Trophoblast cell (in vitro differentiated cells and primary cell): ENCODE results near the gene YIPF4.

Experiments used
- DNase-seq, 2 donors: peaks; one replicate each; pipeline ENCODE4 v3.0.0-alpha.2; 2016
- H2AFZ ChIP-seq: 2 replicates; pipeline ENCODE4 v1.6.1; 2013; ENCODE audit warnings: low read length, moderate library complexity, mild to moderate bottlenecking; ENCODE audit not compliant: insufficient read depth, poor library complexity
- H2AK5ac ChIP-seq: 2 replicates; pipeline ENCODE4 v1.6.1; 2013; ENCODE audit warnings: mild to moderate bottlenecking, low read length
- H2BK120ac ChIP-seq: 2 replicates; pipeline ENCODE4 v1.6.1; 2013; ENCODE audit warnings: low read length, mild to moderate bottlenecking, moderate library complexity; ENCODE audit not compliant: insufficient read depth, poor library complexity
- H2BK12ac ChIP-seq: 2 replicates; pipeline ENCODE4 v1.6.1; 2013; ENCODE audit warnings: mild to moderate bottlenecking, low read length, moderate library complexity
- H2BK5ac ChIP-seq: 2 replicates; pipeline ENCODE4 v1.6.1; 2013; ENCODE audit warnings: low read length, low read depth, moderate library complexity, mild to moderate bottlenecking; ENCODE audit not compliant: poor library complexity
- H3K14ac ChIP-seq: 2 replicates; pipeline ENCODE4 v1.6.1; 2013; ENCODE audit warnings: mild to moderate bottlenecking, low read length
- H3K18ac ChIP-seq: 2 replicates; pipeline ENCODE4 v1.6.1; 2013; ENCODE audit warnings: mild to moderate bottlenecking, low read length
- H3K23ac ChIP-seq: 2 replicates; pipeline ENCODE4 v1.6.1; 2013; ENCODE audit warnings: low read length
- H3K27ac ChIP-seq: 2 replicates; pipeline ENCODE4 v1.5.1; 2013; ENCODE audit warnings: low read depth, mild to moderate bottlenecking, inconsistent platforms, low read length, moderate library complexity
- H3K27me3 ChIP-seq: 2 replicates; pipeline ENCODE4 v1.6.1; 2013; ENCODE audit warnings: inconsistent platforms, mild to moderate bottlenecking, low read length, moderate library complexity; ENCODE audit not compliant: insufficient read depth
- H3K36me3 ChIP-seq, 2 experiments: 1 replicate in 1 of 2; 2 replicates in 1 of 2; pipeline ENCODE4 v1.6.1; 2013; ENCODE audit warnings: low read length in 2 of 2, mild to moderate bottlenecking in 2 of 2, moderate library complexity in 1 of 2; ENCODE audit not compliant: insufficient read depth in 2 of 2, control insufficient read depth in 1 of 2
- H3K4ac ChIP-seq: 2 replicates; pipeline ENCODE4 v1.6.1; 2013; ENCODE audit warnings: low read depth, mild to moderate bottlenecking, low read length, moderate library complexity
- H3K4me1 ChIP-seq, 2 experiments: 1 replicate in 1 of 2; 2 replicates in 1 of 2; pipeline ENCODE4 v1.6.1; 2013; ENCODE audit warnings: low read length in 2 of 2, mild to moderate bottlenecking in 2 of 2, moderate library complexity in 1 of 2; ENCODE audit not compliant: insufficient read depth in 2 of 2, control insufficient read depth in 1 of 2
- H3K4me2 ChIP-seq: 2 replicates; pipeline ENCODE4 v1.6.1; 2013; ENCODE audit warnings: inconsistent platforms, mild to moderate bottlenecking, low read length, moderate library complexity
- H3K4me3 ChIP-seq: 2 replicates; pipeline ENCODE4 v1.5.1; 2013; ENCODE audit warnings: mild to moderate bottlenecking, low read depth, low read length, inconsistent platforms
- H3K79me1 ChIP-seq: one replicate; pipeline ENCODE4 v1.6.1; 2013; ENCODE audit warnings: low read length
- H3K79me2 ChIP-seq: 2 replicates; pipeline ENCODE4 v1.6.1; 2013; ENCODE audit warnings: low read length, mild to moderate bottlenecking; ENCODE audit not compliant: control insufficient read depth, insufficient read depth, poor library complexity
- H3K9ac ChIP-seq: 2 replicates; pipeline ENCODE4 v1.6.1; 2013; ENCODE audit warnings: mild to moderate bottlenecking, low read length
- H3K9me3 ChIP-seq: 2 replicates; pipeline ENCODE4 v1.6.1; 2013; ENCODE audit warnings: low read depth, mild to moderate bottlenecking, control low read depth, inconsistent platforms, low read length; ENCODE audit not compliant: insufficient read depth
- H4K12ac ChIP-seq: 2 replicates; pipeline ENCODE4 v1.6.1; 2013; ENCODE audit warnings: low read depth, mild to moderate bottlenecking, low read length, moderate library complexity
- H4K8ac ChIP-seq: 2 replicates; pipeline ENCODE4 v1.6.1; 2013; ENCODE audit warnings: low read depth, mild to moderate bottlenecking, low read length, moderate library complexity
- H4K91ac ChIP-seq: one replicate; pipeline ENCODE4 v1.6.1; 2013; ENCODE audit warnings: low read depth, mild to moderate bottlenecking, low read length, moderate library complexity
- WGBS: extraction: QIAGEN DNeasy Blood & Tissue Kit; methylation state at CpG from one replicate; pipeline ENCODE4 v1.1.7; 2013; ENCODE audit warnings: missing lambda C conversion rate; ENCODE audit not compliant: insufficient read length, insufficient coverage; ENCODE audit errors: extremely low coverage; 5-methylcytosine and 5-hydroxymethylcytosine counted together

YIPF4 gene

GRCh38 chr2:32246911-32247310 is 30.8 kb upstream of the YIPF4 start:
- H4K91ac ChIP-seq: no peak overlapping the region
- no peak overlapping the region for H3K23ac ChIP-seq
- H2BK12ac ChIP-seq: no peak overlapping the region
- no peak overlapping the region for H2AFZ ChIP-seq
- H3K27ac ChIP-seq: no peak overlapping the region
- H3K79me1 ChIP-seq: no peaks in the 10 kb centered on the region
- no peak overlapping the region for H2BK120ac ChIP-seq
- no peak overlapping the region for H3K4me3 ChIP-seq
- H3K27me3 ChIP-seq: no peaks in the 10 kb centered on the region
- no peak overlapping the region for H3K14ac ChIP-seq
- no peak overlapping the region for H3K4me2 ChIP-seq
- no peak overlapping the region for H3K9ac ChIP-seq
- no peaks in the 10 kb centered on the region for H3K79me2 ChIP-seq
- H3K9me3 ChIP-seq: no peaks in the 10 kb centered on the region
- H3K18ac ChIP-seq: no peak overlapping the region
- WGBS: no CpG with 5 or more reads among the region's 4 CpGs
- no peak for DNase-seq
- H4K8ac ChIP-seq: no peak overlapping the region
- H3K4ac ChIP-seq: no peak overlapping the region
- H3K36me3 ChIP-seq: no peaks in the 10 kb centered on the region
- no peak overlapping the region for H2BK5ac ChIP-seq
- no peaks in the 10 kb centered on the region for H3K4me1 ChIP-seq
- H2AK5ac ChIP-seq: no peak overlapping the region
- no peak overlapping the region for H4K12ac ChIP-seq

- no CpG with 5 or more reads among the region's 3 CpGs for WGBS
- no peak overlapping the region for H3K27ac ChIP-seq
- no peaks in the 10 kb centered on the region for H3K79me1 ChIP-seq
- no peak overlapping the region for H3K4ac ChIP-seq
- no peaks in the 10 kb centered on the region for H3K27me3 ChIP-seq
- no peak overlapping the region for H4K12ac ChIP-seq
- H2BK120ac ChIP-seq: no peak overlapping the region
- no peaks in the 10 kb centered on the region for H3K36me3 ChIP-seq
- H3K4me1 ChIP-seq: no peaks in the 10 kb centered on the region
- H3K4me2 ChIP-seq: no peak overlapping the region
- H2AK5ac ChIP-seq: no peak overlapping the region
- H3K4me3 ChIP-seq: no peak overlapping the region
- H3K14ac ChIP-seq: no peak overlapping the region
- H3K9me3 ChIP-seq: no peaks in the 10 kb centered on the region
- no peaks in the 10 kb centered on the region for H3K79me2 ChIP-seq
- DNase-seq: no peak
- no peak overlapping the region for H3K18ac ChIP-seq
- no peak overlapping the region for H4K8ac ChIP-seq
- H3K23ac ChIP-seq: no peak overlapping the region
- H3K9ac ChIP-seq: no peak overlapping the region
- no peak overlapping the region for H4K91ac ChIP-seq
- H2AFZ ChIP-seq: no peak overlapping the region
- H2BK5ac ChIP-seq: no peak overlapping the region
- H2BK12ac ChIP-seq: no peak overlapping the region
Measured at GRCh38 chr2:32248299-32248698, 29.4 kb upstream of the YIPF4 start.

GRCh38 chr2:32249731-32250236 is 27.9 kb upstream of the YIPF4 start:
- Histone ChIP-seq H2BK120ac (no peak overlapping the region), H3K4me3 (no peak overlapping the region), H3K36me3 (no peaks in the 10 kb centered on the region), H3K27me3 (no peaks in the 10 kb centered on the region), H3K18ac (no peak overlapping the region), H2BK12ac (no peak overlapping the region), H3K4me1 (no peaks in the 10 kb centered on the region), H3K9ac (no peak overlapping the region), H2BK5ac (no peak overlapping the region), H3K79me1 (no peaks in the 10 kb centered on the region), H3K27ac (no peak overlapping the region), H3K79me2 (no peaks in the 10 kb centered on the region), H3K23ac (no peak overlapping the region), H3K9me3 (no peaks in the 10 kb centered on the region), H2AFZ (no peak overlapping the region), H3K4ac (no peak overlapping the region), H3K4me2 (no peak overlapping the region), H3K14ac (no peak overlapping the region), H4K8ac (no peak overlapping the region), H4K91ac (no peak overlapping the region), H2AK5ac (no peak overlapping the region), H4K12ac (no peak overlapping the region)
- no peak for DNase-seq
- no CpG with 5 or more reads among the region's 2 CpGs for WGBS

GRCh38 chr2:32250290-32250689 is 27.4 kb upstream of the YIPF4 start:
- Histone ChIP-seq H3K23ac (no peak overlapping the region), H4K91ac (no peak overlapping the region), H3K27ac (no peak overlapping the region), H2BK120ac (no peak overlapping the region), H3K4ac (no peak overlapping the region), H3K36me3 (no peaks in the 10 kb centered on the region), H3K14ac (no peak overlapping the region), H2AFZ (no peak overlapping the region), H3K4me2 (no peak overlapping the region), H2AK5ac (no peak overlapping the region), H4K12ac (no peak overlapping the region), H3K9ac (no peak overlapping the region), H3K27me3 (no peaks in the 10 kb centered on the region), H3K18ac (no peak overlapping the region), H3K4me3 (no peak overlapping the region), H3K79me1 (no peaks in the 10 kb centered on the region), H3K4me1 (no peaks in the 10 kb centered on the region), H2BK5ac (no peak overlapping the region), H3K79me2 (no peaks in the 10 kb centered on the region), H2BK12ac (no peak overlapping the region), H3K9me3 (no peaks in the 10 kb centered on the region), H4K8ac (no peak overlapping the region)
- WGBS: no CpG with 5 or more reads among the region's 10 CpGs
- no peak for DNase-seq
